GM12875 (cell line): ENCODE data around the gene TMPRSS9.

Experiments
- H3K4me3 ChIP-seq: one replicate; pipeline ENCODE4 v1.5.1; 2011; ENCODE audit warnings: low read depth, low read length, control low read depth
- TF ChIP-seq, protein P1 (sequence below): IDR thresholded peaks from 2 replicates; pipeline ENCODE4 v1.5.1; 2011; ENCODE audit warnings: low read depth, mild to moderate bottlenecking, control low read depth, inconsistent platforms, low read length, moderate library complexity, borderline replicate concordance; ENCODE audit not compliant: insufficient read depth

TMPRSS9 gene

DNA sequence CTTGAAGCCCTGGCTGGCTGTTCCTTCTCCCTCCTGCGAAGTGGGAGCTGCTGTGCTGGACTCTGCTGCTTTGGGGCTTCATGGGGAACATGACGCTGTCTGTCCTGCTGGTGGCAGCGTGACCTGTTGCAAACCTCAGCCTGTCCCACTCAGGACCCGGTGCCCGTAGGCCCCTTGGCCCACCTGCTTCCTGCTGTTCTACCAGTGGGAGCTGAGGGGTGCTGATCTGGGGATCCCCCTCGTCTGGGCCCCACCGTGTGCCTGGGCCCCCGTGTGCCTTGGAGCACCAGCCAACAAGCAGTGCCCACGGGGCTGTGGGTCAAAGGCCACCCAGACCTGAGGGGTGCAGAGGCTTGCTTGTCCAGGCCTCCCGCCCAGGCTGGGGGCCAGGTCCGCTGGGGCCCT, 26.3 kb upstream of the TMPRSS9 start:
- TF ChIP-seq, protein P1, sequence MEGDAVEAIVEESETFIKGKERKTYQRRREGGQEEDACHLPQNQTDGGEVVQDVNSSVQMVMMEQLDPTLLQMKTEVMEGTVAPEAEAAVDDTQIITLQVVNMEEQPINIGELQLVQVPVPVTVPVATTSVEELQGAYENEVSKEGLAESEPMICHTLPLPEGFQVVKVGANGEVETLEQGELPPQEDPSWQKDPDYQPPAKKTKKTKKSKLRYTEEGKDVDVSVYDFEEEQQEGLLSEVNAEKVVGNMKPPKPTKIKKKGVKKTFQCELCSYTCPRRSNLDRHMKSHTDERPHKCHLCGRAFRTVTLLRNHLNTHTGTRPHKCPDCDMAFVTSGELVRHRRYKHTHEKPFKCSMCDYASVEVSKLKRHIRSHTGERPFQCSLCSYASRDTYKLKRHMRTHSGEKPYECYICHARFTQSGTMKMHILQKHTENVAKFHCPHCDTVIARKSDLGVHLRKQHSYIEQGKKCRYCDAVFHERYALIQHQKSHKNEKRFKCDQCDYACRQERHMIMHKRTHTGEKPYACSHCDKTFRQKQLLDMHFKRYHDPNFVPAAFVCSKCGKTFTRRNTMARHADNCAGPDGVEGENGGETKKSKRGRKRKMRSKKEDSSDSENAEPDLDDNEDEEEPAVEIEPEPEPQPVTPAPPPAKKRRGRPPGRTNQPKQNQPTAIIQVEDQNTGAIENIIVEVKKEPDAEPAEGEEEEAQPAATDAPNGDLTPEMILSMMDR, result no peak
- no peak overlapping the region for H3K4me3 ChIP-seq

DNA sequence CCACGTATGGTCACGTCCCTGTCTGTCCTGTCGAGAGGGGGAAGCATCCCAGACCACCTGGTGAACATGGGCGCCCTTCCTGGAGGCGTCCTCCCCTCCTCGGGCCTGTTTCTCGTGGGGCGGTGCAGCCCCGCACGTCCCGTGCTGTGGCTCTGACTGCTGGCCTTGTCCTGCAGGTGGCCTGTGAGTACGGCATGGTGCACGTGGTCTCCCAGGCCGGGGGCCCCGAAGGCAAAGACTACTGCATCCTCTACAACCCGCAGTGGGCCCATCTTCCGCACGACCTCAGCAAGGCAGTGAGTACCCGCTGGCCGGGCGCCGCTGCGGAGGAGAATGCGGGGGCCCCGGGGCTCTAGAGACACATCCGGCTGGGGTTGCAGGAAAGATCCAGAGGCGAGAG, 25.6 kb upstream of the TMPRSS9 start:
- no peak overlapping the region for H3K4me3 ChIP-seq
- TF ChIP-seq, protein P1, result no peak

DNA sequence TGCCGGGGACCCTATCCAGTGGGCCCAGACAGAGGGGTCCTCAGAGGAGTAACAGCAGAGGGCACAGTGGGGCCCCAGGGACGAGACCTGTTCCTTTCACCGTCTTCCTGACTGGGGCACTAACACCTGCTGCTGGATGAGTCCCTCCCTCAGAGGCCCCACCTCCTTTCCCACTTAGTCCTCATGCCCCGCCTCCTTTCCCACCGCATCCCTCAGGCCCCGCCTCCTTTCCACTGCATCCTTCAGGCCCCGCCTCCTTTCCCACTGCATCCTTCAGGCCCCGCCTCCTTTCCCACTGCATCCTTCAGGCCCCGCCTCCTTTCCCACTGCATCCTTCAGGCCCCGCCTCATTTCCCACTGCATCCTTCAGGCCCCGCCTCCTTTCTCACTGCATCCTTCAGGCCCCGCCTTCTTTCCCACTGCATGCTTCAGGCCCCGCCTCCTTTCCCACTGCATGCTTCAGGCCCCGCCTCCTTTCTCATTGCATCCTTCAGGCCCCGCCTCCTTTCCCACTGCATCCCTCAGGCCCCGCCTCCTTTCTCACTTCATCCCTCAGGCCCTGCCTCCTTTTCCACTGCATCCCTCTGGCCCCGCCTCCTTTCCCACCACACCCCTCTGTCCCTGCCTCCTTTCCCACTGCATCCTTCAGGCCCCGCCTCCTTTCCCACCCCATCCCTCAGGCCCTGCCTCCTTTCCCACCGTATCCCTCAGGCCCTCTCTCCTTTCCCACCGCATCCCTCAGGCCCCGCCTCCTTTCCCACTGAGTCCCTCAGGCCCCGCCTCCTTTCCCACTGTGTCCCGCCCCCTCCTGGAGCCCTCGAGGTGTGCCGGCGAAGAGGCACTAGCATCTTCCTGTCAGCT, 24.8 kb upstream of the TMPRSS9 start:
- TF ChIP-seq, protein P1, result no peak
- H3K4me3 ChIP-seq, result no peak overlapping the region

DNA sequence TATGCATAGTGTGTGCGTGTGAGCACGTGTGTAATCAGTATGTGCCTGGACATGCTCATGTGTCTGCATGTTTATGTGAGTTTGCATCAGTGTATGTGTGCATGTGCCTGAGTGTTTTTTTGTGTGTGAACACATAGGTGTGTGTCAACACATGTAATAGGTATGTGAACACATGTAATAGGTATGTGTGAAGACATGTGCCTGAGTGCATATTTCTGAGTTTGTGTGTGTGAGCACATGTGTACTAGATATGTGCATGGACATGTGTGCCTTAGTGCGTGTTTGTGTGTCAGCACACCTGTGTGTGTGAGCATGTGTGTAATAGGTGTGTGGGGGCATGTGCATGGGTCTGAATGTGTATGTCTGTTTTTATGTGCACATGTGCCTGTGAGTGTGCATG, 24.2 kb upstream of the TMPRSS9 start:
- TF ChIP-seq, protein P1, result no peak
- H3K4me3 ChIP-seq, result no peak overlapping the region

DNA sequence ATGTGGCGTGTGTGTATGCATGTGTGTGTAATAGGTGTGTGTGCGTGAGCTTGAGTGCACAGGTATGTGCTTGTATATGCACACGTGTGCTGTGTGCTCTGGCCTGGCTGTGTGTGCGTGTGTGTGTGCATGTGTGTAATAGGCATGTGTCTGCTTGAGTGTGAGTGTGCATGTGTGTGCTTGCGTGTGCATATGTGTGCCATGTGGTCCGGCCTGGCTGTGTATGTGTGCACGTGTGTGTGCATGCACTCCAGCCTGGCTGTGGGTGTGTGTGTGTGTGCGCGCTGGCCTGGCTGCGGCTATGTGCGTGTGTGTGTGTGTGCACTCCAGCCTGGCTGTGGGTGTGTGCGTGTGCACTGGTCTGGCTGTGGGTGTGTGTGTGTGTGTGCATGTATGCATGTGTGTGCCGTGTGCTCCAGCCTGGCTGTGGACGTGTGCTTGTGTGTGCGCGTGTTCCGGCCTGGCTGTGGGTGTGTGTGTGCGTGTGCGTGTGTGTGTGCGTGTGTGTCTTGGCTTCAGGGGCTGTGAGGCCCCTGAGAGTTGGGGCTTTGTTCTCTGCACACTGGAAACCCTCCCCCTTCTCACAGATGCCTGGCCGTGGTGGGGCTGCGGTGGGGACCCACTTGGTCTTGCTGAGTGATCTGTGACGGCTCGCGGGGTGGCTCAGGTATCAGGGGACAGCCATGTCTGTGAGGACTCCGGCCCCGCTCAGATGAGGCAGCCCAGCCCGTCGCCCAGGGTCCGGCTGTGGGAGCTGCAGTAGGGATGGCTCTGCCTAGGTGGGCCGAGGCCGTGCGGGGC, 23.3 kb upstream of the TMPRSS9 start:
- TF ChIP-seq, protein P1, result no peak
- no peak overlapping the region for H3K4me3 ChIP-seq

DNA sequence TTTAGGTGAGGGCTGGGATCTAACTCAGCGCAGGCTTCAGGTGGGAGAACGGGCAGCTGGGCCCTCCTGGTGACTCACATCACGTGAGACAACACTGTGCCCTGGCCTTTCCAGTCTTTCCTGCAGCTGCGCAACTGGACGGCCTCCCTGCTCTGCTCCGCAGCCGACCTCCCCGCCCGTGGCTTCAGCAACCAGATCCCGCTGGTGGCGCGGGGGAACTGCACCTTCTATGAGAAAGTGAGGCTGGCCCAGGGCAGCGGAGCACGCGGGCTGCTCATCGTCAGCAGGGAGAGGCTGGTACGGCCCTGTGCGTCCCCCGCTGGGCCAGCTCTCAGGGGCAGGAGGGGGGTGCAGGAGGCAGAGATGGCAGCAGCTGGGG, 22.7 kb upstream of the TMPRSS9 start:
- H3K4me3 ChIP-seq, result no peak overlapping the region
- TF ChIP-seq, protein P1, result no peak

DNA sequence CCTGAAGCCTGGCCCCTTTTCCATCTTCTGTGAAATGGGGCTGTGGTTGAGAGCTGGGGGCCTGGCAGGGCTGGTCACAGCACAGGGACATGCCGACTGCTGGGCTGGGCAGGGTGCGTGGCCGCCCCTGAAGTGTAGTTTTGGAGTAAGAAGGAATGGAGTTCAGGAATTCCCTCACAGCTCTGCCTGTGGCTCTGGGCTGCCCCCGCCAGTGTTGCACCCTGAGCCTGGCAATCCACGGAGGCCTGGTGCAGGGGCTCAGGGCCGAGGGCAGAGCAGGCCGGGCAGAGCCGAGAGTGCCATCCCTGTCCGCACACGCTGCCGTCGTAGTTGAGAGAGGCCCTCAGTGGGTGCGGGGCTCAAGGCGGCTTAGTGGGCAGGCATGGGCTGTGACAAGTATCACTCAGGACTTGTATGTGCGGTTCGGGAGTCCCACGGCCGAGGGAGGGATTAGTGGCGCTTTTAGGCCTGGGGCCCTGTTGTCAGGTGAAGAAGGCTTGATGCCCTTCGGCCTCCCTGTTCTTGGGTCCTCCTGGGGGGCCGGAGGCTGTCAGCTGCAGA, 21.9 kb upstream of the TMPRSS9 start:
- no peak overlapping the region for H3K4me3 ChIP-seq
- TF ChIP-seq, protein P1, result no peak
